WTC11 (cell line): ENCODE data around the gene TRA2A. TPM values are rescaled to one million over a fixed set of nuclear protein-coding genes. Genes with fewer than 3 reads are reported as not detected.
"Not testable (repeated sequence)": the region's sequence is repeated elsewhere in the genome, so short reads cannot be mapped to it uniquely, and the experiment has no call there.

Source experiments
- ATAC-seq: fragments of 200-7000 bp; cut with Tn5 transposase; 2 replicates; pipeline ENCODE4 v1.10.0; 2021; ENCODE audit warnings: mild to moderate bottlenecking, moderate library complexity
- CTCF ChIA-PET: fragments of 300-600 bp; sonication (Branson Sonifier 250); formaldehyde crosslinking; loops from one replicate; lab custom pipeline; 2021; ENCODE audit warnings: antibody characterized with exemption; lab: Charles Lee
- POLR2A ChIA-PET: fragments of 350-600 bp; sonication (Branson Sonifier 250); formaldehyde crosslinking; loops from one replicate; lab custom pipeline; 2021; ENCODE audit warnings: antibody characterized with exemption; lab: Charles Lee
- DNase-seq: peaks from one replicate; pipeline ENCODE4 v3.0.0; 2021; ENCODE audit warnings: low spot score
- H3K27ac Mint-ChIP-seq: 2 replicates; pipeline ENCODE4 v1.8.0; 2021; ENCODE audit warnings: mixed read lengths
- H3K27me3 Mint-ChIP-seq: 2 replicates; pipeline ENCODE4 v1.8.0; 2021; ENCODE audit warnings: low read depth, mild to moderate bottlenecking, moderate library complexity, mixed read lengths
- H3K36me3 Mint-ChIP-seq: 2 replicates; pipeline ENCODE4 v1.8.0; 2021; ENCODE audit warnings: mixed read lengths
- H3K4me1 Mint-ChIP-seq: 2 replicates; pipeline ENCODE4 v1.8.0; 2022; ENCODE audit warnings: mixed read lengths
- H3K4me3 Mint-ChIP-seq: 2 replicates; pipeline ENCODE4 v1.8.0; 2021; ENCODE audit warnings: mild to moderate bottlenecking, moderate library complexity, mixed read lengths
- H3K9me3 Mint-ChIP-seq: 2 replicates; pipeline ENCODE4 v1.8.0; 2021; ENCODE audit warnings: mixed read lengths
- CREB1 ChIP-seq: sonication (generic); formaldehyde crosslinking; IDR thresholded peaks from 2 replicates; pipeline ENCODE4 v1.8.0; 2023; ENCODE audit warnings: mild to moderate bottlenecking, missing genetic modification reagents
- FOXP1 ChIP-seq: sonication (generic); formaldehyde crosslinking; IDR thresholded peaks from 2 replicates; pipeline ENCODE4 v1.8.0; 2022; ENCODE audit warnings: missing genetic modification reagents, mild to moderate bottlenecking, moderate library complexity, borderline replicate concordance
- GABPB1 ChIP-seq: sonication (generic); formaldehyde crosslinking; IDR thresholded peaks from 2 replicates; pipeline ENCODE4 v1.8.1; 2023; ENCODE audit warnings: mild to moderate bottlenecking, missing genetic modification reagents
- JAZF1 ChIP-seq: fragments of 250-450 bp; sonication (Bioruptor Pico); IDR thresholded peaks from 2 replicates; pipeline ENCODE4 v1.9.0; 2021; ENCODE audit warnings: moderate library complexity, mild to moderate bottlenecking, inconsistent platforms
- JUN ChIP-seq: sonication (generic); formaldehyde crosslinking; IDR thresholded peaks from 2 replicates; pipeline ENCODE4 v1.8.0; 2023; ENCODE audit warnings: mild to moderate bottlenecking, missing genetic modification reagents
- MXD4 ChIP-seq: fragments of 250-450 bp; sonication (Bioruptor Pico); IDR thresholded peaks from 2 replicates; pipeline ENCODE4 v1.8.0; 2021; ENCODE audit warnings: mild to moderate bottlenecking, moderate library complexity, borderline replicate concordance
- NFATC4 ChIP-seq: fragments of 250-450 bp; sonication (Bioruptor Pico); IDR thresholded peaks from 2 replicates; pipeline ENCODE4 v1.9.0; 2021; ENCODE audit warnings: mild to moderate bottlenecking
- NFYB ChIP-seq: sonication (generic); formaldehyde crosslinking; conservative IDR thresholded peaks from 2 replicates; pipeline ENCODE4 v1.8.0; 2022; ENCODE audit warnings: low read depth, missing genetic modification reagents
- OVOL2 ChIP-seq: fragments of 250-450 bp; sonication (Bioruptor Pico); IDR thresholded peaks from 2 replicates; pipeline ENCODE4 v1.9.0; 2021; ENCODE audit warnings: mild to moderate bottlenecking, borderline replicate concordance
- RORB ChIP-seq: fragments of 250-450 bp; sonication (Bioruptor Pico); IDR thresholded peaks from 2 replicates; pipeline ENCODE4 v1.9.0; 2021; ENCODE audit warnings: mild to moderate bottlenecking
- SMAD4 ChIP-seq: sonication (generic); formaldehyde crosslinking; IDR thresholded peaks from 2 replicates; pipeline ENCODE4 v1.8.0; 2022; ENCODE audit warnings: mild to moderate bottlenecking, missing genetic modification reagents
- TCF7 ChIP-seq: sonication (generic); formaldehyde crosslinking; IDR thresholded peaks from 2 replicates; pipeline ENCODE4 v1.8.0; 2022; ENCODE audit warnings: mild to moderate bottlenecking, low read depth, missing genetic modification reagents, moderate library complexity
- TEAD1 ChIP-seq: sonication (generic); formaldehyde crosslinking; IDR thresholded peaks from 2 replicates; pipeline ENCODE4 v1.8.0; 2022; ENCODE audit warnings: mild to moderate bottlenecking, missing genetic modification reagents
- ZBTB21 ChIP-seq: sonication (generic); formaldehyde crosslinking; IDR thresholded peaks from 2 replicates; pipeline ENCODE4 v1.8.1; 2023; ENCODE audit warnings: mild to moderate bottlenecking, missing genetic modification reagents, borderline replicate concordance
- ZNF671 ChIP-seq: fragments of 250-450 bp; sonication (Bioruptor Pico); IDR thresholded peaks from 2 replicates; pipeline ENCODE4 v1.8.0; 2021; ENCODE audit warnings: mild to moderate bottlenecking
- total RNA-seq: library from RNA; stranded (reverse); gene quantifications from 3 replicates; pipeline ENCODE4 v1.2.3, GENCODE V29; 2021
- TF ChIP-seq, protein P1 (sequence below): sonication (generic); formaldehyde crosslinking; IDR thresholded peaks from 2 replicates; pipeline ENCODE4 v1.8.0; 2023; ENCODE audit warnings: missing genetic modification reagents, mild to moderate bottlenecking, borderline replicate concordance
- TF ChIP-seq, protein P2 (sequence below): fragments of 250-450 bp; sonication (Bioruptor Pico); IDR thresholded peaks from 2 replicates; pipeline ENCODE4 v1.9.0; 2021; ENCODE audit warnings: mild to moderate bottlenecking, borderline replicate concordance
- TF ChIP-seq, protein P3 (sequence below): sonication (generic); formaldehyde crosslinking; IDR thresholded peaks from 2 replicates; pipeline ENCODE4 v1.8.1; 2022; ENCODE audit warnings: low read depth, mild to moderate bottlenecking, moderate library complexity, missing genetic modification reagents, borderline replicate concordance
- TF ChIP-seq, protein P4 (sequence below): fragments of 250-450 bp; sonication (Bioruptor Pico); IDR thresholded peaks from 2 replicates; pipeline ENCODE4 v1.9.0; 2021; ENCODE audit warnings: moderate library complexity, mild to moderate bottlenecking, inconsistent platforms, borderline replicate concordance
- TF ChIP-seq, protein P5 (sequence below): fragments of 250-450 bp; sonication (Bioruptor Pico); IDR thresholded peaks from 2 replicates; pipeline ENCODE4 v1.9.0; 2021; ENCODE audit warnings: mild to moderate bottlenecking
- TF ChIP-seq, protein P6 (sequence below): sonication (generic); formaldehyde crosslinking; IDR thresholded peaks from 2 replicates; pipeline ENCODE4 v1.8.1; 2022; ENCODE audit warnings: missing genetic modification reagents, borderline replicate concordance

Gene TRA2A
- total RNA-seq, 1 experiment from 2014 or later, result 110 TPM

DNA sequence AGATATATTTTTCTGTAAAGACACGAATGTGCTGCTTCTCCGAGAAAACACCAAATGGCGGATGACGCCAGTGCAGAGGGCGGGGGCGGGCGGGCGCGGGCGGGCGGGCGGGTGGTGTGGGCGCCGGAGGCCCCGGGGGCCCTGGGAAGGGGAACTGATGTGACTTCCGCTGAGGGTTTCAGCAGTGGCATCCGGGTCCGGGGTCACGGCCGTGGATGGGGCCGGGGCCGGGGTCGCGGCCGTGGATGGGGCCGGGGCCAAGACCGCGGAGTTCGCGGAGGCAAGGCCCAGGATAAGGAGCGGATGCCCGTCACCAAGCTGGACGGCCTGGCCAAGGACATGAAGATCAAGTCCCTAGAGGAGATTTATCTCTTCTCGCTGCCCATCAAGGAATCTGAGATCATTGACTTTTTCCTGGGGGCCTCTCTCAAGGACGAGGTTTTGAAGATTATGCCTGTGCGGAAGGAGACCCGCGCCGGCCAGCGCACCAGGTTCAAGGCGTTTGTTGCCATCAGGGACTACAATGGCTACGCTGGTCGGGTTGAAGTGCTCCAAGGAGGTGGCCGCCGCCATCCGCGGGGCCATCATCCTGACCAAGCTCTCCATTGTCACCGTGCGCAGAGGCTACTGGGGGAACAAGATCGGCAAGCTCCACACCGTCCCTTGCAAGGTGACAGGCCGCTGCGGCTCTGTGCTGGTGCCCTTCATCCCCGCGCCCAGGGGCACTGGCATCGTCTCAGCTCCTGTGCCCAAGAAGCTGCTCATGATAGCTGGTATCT is 41.2 kb downstream of the TRA2A start (continued):
- TF ChIP-seq, protein P1, sequence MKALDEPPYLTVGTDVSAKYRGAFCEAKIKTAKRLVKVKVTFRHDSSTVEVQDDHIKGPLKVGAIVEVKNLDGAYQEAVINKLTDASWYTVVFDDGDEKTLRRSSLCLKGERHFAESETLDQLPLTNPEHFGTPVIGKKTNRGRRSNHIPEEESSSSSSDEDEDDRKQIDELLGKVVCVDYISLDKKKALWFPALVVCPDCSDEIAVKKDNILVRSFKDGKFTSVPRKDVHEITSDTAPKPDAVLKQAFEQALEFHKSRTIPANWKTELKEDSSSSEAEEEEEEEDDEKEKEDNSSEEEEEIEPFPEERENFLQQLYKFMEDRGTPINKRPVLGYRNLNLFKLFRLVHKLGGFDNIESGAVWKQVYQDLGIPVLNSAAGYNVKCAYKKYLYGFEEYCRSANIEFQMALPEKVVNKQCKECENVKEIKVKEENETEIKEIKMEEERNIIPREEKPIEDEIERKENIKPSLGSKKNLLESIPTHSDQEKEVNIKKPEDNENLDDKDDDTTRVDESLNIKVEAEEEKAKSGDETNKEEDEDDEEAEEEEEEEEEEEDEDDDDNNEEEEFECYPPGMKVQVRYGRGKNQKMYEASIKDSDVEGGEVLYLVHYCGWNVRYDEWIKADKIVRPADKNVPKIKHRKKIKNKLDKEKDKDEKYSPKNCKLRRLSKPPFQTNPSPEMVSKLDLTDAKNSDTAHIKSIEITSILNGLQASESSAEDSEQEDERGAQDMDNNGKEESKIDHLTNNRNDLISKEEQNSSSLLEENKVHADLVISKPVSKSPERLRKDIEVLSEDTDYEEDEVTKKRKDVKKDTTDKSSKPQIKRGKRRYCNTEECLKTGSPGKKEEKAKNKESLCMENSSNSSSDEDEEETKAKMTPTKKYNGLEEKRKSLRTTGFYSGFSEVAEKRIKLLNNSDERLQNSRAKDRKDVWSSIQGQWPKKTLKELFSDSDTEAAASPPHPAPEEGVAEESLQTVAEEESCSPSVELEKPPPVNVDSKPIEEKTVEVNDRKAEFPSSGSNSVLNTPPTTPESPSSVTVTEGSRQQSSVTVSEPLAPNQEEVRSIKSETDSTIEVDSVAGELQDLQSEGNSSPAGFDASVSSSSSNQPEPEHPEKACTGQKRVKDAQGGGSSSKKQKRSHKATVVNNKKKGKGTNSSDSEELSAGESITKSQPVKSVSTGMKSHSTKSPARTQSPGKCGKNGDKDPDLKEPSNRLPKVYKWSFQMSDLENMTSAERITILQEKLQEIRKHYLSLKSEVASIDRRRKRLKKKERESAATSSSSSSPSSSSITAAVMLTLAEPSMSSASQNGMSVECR, result no peak
- TF ChIP-seq RORB (CRISPR knock-in tag), result no peak
- TF ChIP-seq NFYB (CRISPR knock-in tag), result no peak
- no peak for TF ChIP-seq FOXP1 (CRISPR knock-in tag)
- no peak for TF ChIP-seq SMAD4 (CRISPR knock-in tag)
- no peak for TF ChIP-seq TCF7 (CRISPR knock-in tag)
- TF ChIP-seq MXD4 (CRISPR knock-in tag), result no peak
- TF ChIP-seq, protein P2, sequence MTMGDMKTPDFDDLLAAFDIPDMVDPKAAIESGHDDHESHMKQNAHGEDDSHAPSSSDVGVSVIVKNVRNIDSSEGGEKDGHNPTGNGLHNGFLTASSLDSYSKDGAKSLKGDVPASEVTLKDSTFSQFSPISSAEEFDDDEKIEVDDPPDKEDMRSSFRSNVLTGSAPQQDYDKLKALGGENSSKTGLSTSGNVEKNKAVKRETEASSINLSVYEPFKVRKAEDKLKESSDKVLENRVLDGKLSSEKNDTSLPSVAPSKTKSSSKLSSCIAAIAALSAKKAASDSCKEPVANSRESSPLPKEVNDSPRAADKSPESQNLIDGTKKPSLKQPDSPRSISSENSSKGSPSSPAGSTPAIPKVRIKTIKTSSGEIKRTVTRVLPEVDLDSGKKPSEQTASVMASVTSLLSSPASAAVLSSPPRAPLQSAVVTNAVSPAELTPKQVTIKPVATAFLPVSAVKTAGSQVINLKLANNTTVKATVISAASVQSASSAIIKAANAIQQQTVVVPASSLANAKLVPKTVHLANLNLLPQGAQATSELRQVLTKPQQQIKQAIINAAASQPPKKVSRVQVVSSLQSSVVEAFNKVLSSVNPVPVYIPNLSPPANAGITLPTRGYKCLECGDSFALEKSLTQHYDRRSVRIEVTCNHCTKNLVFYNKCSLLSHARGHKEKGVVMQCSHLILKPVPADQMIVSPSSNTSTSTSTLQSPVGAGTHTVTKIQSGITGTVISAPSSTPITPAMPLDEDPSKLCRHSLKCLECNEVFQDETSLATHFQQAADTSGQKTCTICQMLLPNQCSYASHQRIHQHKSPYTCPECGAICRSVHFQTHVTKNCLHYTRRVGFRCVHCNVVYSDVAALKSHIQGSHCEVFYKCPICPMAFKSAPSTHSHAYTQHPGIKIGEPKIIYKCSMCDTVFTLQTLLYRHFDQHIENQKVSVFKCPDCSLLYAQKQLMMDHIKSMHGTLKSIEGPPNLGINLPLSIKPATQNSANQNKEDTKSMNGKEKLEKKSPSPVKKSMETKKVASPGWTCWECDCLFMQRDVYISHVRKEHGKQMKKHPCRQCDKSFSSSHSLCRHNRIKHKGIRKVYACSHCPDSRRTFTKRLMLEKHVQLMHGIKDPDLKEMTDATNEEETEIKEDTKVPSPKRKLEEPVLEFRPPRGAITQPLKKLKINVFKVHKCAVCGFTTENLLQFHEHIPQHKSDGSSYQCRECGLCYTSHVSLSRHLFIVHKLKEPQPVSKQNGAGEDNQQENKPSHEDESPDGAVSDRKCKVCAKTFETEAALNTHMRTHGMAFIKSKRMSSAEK (CRISPR knock-in tag), result no peak
- TF ChIP-seq, protein P3, sequence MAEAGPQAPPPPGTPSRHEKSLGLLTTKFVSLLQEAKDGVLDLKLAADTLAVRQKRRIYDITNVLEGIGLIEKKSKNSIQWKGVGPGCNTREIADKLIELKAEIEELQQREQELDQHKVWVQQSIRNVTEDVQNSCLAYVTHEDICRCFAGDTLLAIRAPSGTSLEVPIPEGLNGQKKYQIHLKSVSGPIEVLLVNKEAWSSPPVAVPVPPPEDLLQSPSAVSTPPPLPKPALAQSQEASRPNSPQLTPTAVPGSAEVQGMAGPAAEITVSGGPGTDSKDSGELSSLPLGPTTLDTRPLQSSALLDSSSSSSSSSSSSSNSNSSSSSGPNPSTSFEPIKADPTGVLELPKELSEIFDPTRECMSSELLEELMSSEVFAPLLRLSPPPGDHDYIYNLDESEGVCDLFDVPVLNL (CRISPR knock-in tag), result no peak
- no peak for TF ChIP-seq NFATC4
- TF ChIP-seq ZNF671 (CRISPR knock-in tag), result no peak

DNA sequence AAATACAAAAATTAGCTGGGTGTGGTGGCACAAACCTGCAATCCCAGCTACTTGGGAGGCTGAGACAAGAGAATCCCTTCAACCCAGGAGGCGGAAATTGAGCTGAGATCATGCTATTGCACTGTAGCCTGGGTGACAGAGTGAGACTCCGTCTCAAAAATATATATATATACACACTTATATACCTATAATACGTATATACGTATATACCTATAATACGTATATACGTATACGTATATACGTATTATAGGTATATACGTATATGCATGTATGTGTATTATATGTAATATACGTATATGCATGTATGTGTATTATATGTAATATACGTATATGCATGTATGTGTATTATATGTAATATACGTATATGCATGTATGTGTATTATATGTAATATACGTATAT is 43.1 kb downstream of the TRA2A start:
- H3K36me3 Mint-ChIP-seq, CTCF ChIA-PET, H3K4me3 Mint-ChIP-seq, ATAC-seq, DNase-seq, H3K27ac Mint-ChIP-seq, H3K9me3 Mint-ChIP-seq, H3K27me3 Mint-ChIP-seq: not testable (repeated sequence)
- POLR2A ChIA-PET, result interaction anchor here (1.1 kb wide), 1 partner anchor 16 kb away, joined by 3 read pairs; no protein-coding TSS in a partner anchor
- peaks cover 23% of the 10 kb centered on the region for H3K4me1 Mint-ChIP-seq

DNA sequence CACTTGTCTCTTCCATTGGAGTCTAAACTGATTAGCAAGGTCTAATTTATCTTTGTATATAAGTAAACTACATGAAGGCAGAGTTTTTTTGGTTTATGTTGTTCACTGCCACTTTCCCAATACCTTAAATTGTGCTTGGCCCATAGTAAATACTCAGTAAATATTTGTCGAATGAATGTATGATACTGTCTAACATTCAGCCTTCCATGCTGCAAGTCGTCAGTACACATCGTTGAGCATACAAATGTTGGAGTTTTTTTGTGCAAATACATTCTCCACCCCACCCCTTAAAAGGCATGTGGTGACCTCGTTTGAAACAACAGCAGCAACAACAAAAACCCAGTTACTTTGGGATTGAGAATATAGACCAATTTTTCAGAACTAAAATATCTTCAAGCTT is 44.1 kb downstream of the TRA2A start:
- DNase-seq (no peak), ATAC-seq (no peak)
- POLR2A ChIA-PET, result interaction anchor here (1.1 kb wide), 1 partner anchor 15 kb away, joined by 3 read pairs; no protein-coding TSS in a partner anchor
- Mint-ChIP-seq H3K9me3 (no peaks in the 10 kb centered on the region), H3K36me3 (no peaks in the 10 kb centered on the region), H3K27me3 (no peaks in the 10 kb centered on the region), H3K4me1 (peaks cover 23% of the 10 kb centered on the region), H3K27ac (no peak overlapping the region; the same call in 1 of the 2 replicates), H3K4me3 (no peak overlapping the region)
- CTCF ChIA-PET, result no interaction called here
- TF ChIP-seq JUN (no peak), ZBTB21 (CRISPR knock-in tag) (no peak), JAZF1 (CRISPR knock-in tag) (no peak), OVOL2 (CRISPR knock-in tag) (no peak), TEAD1 (CRISPR knock-in tag) (no peak), CREB1 (CRISPR knock-in tag) (no peak), FOXP1 (CRISPR knock-in tag) (no peak), GABPB1 (CRISPR knock-in tag) (no peak)
- TF ChIP-seq, protein P4, sequence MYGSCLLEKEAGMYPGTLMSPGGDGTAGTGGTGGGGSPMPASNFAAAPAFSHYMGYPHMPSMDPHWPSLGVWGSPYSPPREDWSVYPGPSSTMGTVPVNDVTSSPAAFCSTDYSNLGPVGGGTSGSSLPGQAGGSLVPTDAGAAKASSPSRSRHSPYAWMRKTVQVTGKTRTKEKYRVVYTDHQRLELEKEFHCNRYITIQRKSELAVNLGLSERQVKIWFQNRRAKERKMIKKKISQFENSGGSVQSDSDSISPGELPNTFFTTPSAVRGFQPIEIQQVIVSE, result no peak
- TF ChIP-seq, protein P5, sequence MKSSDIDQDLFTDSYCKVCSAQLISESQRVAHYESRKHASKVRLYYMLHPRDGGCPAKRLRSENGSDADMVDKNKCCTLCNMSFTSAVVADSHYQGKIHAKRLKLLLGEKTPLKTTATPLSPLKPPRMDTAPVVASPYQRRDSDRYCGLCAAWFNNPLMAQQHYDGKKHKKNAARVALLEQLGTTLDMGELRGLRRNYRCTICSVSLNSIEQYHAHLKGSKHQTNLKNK (CRISPR knock-in tag), result no peak
- TF ChIP-seq, protein P6, sequence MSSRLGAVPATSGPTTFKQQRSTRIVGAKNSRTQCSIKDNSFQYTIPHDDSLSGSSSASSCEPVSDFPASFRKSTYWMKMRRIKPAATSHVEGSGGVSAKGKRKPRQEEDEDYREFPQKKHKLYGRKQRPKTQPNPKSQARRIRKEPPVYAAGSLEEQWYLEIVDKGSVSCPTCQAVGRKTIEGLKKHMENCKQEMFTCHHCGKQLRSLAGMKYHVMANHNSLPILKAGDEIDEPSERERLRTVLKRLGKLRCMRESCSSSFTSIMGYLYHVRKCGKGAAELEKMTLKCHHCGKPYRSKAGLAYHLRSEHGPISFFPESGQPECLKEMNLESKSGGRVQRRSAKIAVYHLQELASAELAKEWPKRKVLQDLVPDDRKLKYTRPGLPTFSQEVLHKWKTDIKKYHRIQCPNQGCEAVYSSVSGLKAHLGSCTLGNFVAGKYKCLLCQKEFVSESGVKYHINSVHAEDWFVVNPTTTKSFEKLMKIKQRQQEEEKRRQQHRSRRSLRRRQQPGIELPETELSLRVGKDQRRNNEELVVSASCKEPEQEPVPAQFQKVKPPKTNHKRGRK (CRISPR knock-in tag), result no peak
